Measurements from ENCODE around the gene ZKSCAN4. TPM values are rescaled to one million over a fixed set of nuclear protein-coding genes. Genes with fewer than 3 reads are reported as not detected.
A peak's percentile ranks its signal among the peaks of the same experiment; 100 is the strongest.

Gene ZKSCAN4
- total RNA-seq, 1 donor from 2014 or later: 3.1 TPM

DNA sequence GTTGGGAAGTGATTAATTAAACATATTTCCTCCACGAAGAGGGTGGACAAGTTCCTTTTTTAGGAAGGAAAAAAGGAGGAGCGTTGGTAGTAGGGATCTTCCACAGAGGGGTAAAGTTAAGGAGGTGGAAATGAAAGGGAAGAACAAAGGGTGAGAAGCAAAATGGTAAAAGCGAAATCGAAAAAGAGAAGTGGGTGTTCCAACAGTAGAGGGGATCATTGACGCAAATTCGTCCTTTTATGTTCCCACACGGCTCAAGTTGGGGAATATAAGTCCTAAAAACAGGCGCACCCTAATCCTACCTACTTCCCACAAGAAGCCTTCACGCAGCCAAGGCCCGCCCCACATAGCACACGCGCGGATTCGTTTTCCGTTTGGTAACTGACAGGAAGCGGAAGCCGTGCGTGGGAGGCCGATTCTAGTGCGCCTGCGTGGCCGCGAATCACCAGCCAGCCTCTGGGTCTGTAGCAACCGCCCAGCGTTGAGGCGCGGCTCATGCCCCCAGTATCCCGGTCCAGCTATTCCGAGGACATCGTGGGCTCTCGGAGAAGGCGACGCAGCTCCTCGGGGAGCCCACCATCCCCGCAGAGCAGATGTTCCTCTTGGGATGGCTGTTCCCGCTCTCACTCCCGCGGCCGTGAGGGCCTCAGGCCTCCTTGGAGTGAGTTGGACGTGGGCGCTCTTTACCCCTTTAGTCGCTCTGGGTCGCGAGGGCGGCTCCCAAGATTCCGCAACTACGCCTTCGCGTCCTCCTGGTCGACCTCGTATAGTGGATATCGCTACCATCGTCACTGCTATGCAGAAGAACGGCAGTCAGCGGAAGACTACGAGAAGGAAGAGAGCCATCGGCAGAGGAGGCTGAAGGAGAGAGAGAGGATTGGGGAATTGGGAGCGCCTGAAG is 7.1 kb upstream of the ZKSCAN4 start, which contains the start of gene NKAPL:
NKAPL (plus strand) TSS at position 421 of the 901 bp plus-strand sequence; CDS start at position 496, 75 bp downstream.
- Histone ChIP-seq H3K4me1 (no peaks in the 10 kb centered on the region), H3K27ac (peak within 1 kb of the TSS in 1 of 2 donors; percentile 19), H3K9me3 (peaks cover 0 to 22% of the 10 kb centered on the region in 2 donors), H3K4me3 (peak within 1 kb of the TSS; percentile 48 to 66), H3K36me3 (no peaks in the 10 kb centered on the region), H3K27me3 (no peaks in the 10 kb centered on the region)
- TF ChIP-seq, protein P1, sequence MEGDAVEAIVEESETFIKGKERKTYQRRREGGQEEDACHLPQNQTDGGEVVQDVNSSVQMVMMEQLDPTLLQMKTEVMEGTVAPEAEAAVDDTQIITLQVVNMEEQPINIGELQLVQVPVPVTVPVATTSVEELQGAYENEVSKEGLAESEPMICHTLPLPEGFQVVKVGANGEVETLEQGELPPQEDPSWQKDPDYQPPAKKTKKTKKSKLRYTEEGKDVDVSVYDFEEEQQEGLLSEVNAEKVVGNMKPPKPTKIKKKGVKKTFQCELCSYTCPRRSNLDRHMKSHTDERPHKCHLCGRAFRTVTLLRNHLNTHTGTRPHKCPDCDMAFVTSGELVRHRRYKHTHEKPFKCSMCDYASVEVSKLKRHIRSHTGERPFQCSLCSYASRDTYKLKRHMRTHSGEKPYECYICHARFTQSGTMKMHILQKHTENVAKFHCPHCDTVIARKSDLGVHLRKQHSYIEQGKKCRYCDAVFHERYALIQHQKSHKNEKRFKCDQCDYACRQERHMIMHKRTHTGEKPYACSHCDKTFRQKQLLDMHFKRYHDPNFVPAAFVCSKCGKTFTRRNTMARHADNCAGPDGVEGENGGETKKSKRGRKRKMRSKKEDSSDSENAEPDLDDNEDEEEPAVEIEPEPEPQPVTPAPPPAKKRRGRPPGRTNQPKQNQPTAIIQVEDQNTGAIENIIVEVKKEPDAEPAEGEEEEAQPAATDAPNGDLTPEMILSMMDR (IDR thresholded peaks at IDR 0.05): no peak
- intact Hi-C loops (cut with DNase I): no loop called here
- peak; percentile 28 to 90 for DNase-seq (ENCODE audit: low spot score in 2 of 2)

DNA sequence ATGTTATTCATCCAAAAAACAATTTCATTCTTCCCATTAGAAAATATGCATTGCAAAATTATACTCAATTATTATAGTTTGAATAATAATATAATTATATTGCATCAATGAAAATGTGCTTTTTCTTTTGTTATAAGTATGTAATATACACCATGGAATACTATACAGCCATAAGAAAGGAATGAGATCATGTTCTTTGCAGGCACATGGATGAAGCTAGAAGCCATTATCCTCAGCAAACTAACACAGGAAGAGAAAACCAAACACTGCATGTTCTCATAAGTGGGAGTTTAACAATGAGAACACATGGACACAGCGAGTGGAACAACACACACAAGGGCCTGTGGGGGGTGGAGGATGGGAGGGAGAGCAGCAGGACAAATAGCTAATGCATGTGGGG is 5.0 kb upstream of the ZKSCAN4 start:
- H3K36me3 ChIP-seq: no peaks in the 10 kb centered on the region
- intact Hi-C loops (cut with DNase I): no loop called here
- no peak overlapping the region for H3K27ac ChIP-seq
- no peaks in the 10 kb centered on the region for H3K27me3 ChIP-seq
- H3K4me3 ChIP-seq: no peak overlapping the region
- peaks cover 0 to 22% of the 10 kb centered on the region in 2 donors for H3K9me3 ChIP-seq
- H3K4me1 ChIP-seq: peaks cover 3 to 6% of the 10 kb centered on the region in 2 donors
- TF ChIP-seq, protein P1 (IDR thresholded peaks at IDR 0.05): no peak
- DNase-seq (ENCODE audit: low spot score in 2 of 2): no peak

DNA sequence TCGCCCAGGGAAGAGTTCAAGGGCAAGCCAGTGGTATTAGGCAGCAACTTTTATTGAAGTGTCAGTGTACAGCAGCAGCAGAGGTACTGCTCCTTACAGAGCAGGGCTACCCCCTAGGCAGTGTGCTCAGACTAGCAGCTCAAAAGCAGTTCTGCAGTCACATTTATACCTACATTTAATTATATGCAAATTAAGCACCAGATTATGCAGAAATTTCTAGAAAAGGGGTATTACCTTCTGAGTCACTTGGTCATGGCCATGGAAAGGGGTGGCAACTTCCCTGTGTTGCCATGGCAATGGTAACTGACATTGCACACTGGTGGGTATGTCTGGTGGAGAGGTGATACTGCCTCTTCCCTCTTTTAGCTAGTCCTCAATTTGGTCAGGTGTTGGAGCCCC is 2.1 kb upstream of the ZKSCAN4 start:
- H3K36me3 ChIP-seq: no peaks in the 10 kb centered on the region
- DNase-seq (ENCODE audit: low spot score in 2 of 2): no peak
- TF ChIP-seq, protein P1 (IDR thresholded peaks at IDR 0.05): no peak
- H3K9me3 ChIP-seq: peaks cover 0 to 1% of the 10 kb centered on the region in 2 donors
- H3K27me3 ChIP-seq: no peaks in the 10 kb centered on the region
- intact Hi-C loops (cut with DNase I): no loop called here
- H3K27ac ChIP-seq: no peak overlapping the region
- peaks cover 3 to 13% of the 10 kb centered on the region in 2 donors for H3K4me1 ChIP-seq
- H3K4me3 ChIP-seq: no peak overlapping the region

DNA sequence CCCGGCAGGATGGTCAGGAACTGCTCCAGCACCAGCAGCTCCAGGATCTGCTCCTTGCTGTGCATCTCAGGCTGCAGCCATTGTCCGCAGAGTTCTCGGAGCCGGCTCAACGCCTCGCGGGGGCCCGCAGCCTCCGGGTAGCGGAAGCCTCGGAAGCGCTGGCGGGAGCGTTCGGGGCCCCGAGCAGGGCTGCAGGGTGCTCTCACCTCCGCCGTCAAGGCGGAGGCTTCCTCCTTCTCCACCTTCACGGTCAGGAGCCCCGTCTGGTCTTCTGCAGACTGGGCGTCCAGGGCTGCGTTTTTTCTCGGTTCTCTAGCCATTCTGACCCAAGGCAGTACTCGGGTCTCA is 434 bp downstream of the ZKSCAN4 start:
- no peaks in the 10 kb centered on the region for H3K9me3 ChIP-seq
- peaks cover 12 to 18% of the 10 kb centered on the region in 2 donors for H3K36me3 ChIP-seq
- peaks cover 3 to 13% of the 10 kb centered on the region in 2 donors for H3K4me1 ChIP-seq
- intact Hi-C loops (cut with DNase I): loop anchor here (1.0 kb wide), 2 partner anchors 26 to 105 kb away; partner anchors contain the start of gene ZSCAN9
- DNase-seq (ENCODE audit: low spot score in 2 of 2): no peak
- TF ChIP-seq, protein P1 (IDR thresholded peaks at IDR 0.05): no peak
- H3K4me3 ChIP-seq: peak overlapping the region; percentile 72 to 73
- H3K27ac ChIP-seq: peak overlapping the region in 1 of 2 donors; percentile 28
- no peaks in the 10 kb centered on the region for H3K27me3 ChIP-seq

DNA sequence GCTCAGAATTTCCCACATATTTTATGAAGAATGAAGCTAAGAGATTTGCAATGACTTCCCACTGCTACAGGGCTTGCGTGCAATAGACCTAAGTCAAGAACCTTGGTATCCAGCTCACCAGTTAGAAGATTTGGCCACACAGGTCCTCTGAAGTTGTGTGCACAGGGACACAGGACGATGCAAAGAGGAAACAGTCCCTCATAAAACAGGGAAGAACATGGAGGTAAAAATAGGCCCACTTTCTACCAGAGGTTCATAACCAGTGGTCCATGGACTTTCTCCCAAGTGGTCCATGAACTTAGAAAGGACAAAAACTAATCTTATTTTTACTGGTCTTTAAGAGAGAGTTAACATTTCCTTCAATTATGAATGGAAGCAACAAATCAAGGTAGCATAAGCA is 1.3 kb downstream of the ZKSCAN4 start:
- no peaks in the 10 kb centered on the region for H3K9me3 ChIP-seq
- peaks cover 19 to 26% of the 10 kb centered on the region in 2 donors for H3K36me3 ChIP-seq
- H3K27me3 ChIP-seq: no peaks in the 10 kb centered on the region
- H3K4me3 ChIP-seq: peak overlapping the region; percentile 72 to 73
- TF ChIP-seq, protein P1 (IDR thresholded peaks at IDR 0.05): no peak
- intact Hi-C loops (cut with DNase I): no loop called here
- H3K4me1 ChIP-seq: peaks cover 3 to 13% of the 10 kb centered on the region in 2 donors
- H3K27ac ChIP-seq: no peak overlapping the region
- no peak for DNase-seq (ENCODE audit: low spot score in 2 of 2)
